OCI-LY1 (cell line): ENCODE results near the gene SLC27A2.

Source experiments
- H2AFZ ChIP-seq: fragments of 200-600 bp; sonication (generic), shearing (Covaris generic); 2 replicates; pipeline ENCODE4 v1.6.0; 2014; ENCODE audit warnings: antibody characterized with exemption, mild to moderate bottlenecking, low read length
- H3F3A ChIP-seq: fragments of 200-600 bp; sonication (generic), shearing (Covaris generic); 2 replicates; pipeline ENCODE4 v1.6.0; 2014; ENCODE audit warnings: mild to moderate bottlenecking, antibody characterized with exemption, low read length, moderate library complexity; ENCODE audit not compliant: insufficient read depth
- H3K27ac ChIP-seq: fragments of 200-600 bp; sonication (generic); 2 replicates; pipeline ENCODE4 v1.5.1; 2014; ENCODE audit warnings: low read length, mixed run types, mild to moderate bottlenecking, low read depth; ENCODE audit not compliant: poor library complexity, severe bottlenecking
- H3K27me3 ChIP-seq: fragments of 200-600 bp; sonication (generic); 2 replicates; pipeline ENCODE4 v1.6.0; 2014; ENCODE audit warnings: antibody characterized with exemption, mild to moderate bottlenecking, low read length, moderate library complexity; ENCODE audit not compliant: insufficient read depth
- H3K36me3 ChIP-seq: fragments of 200-600 bp; sonication (generic); 2 replicates; pipeline ENCODE4 v1.6.1; 2014; ENCODE audit warnings: mild to moderate bottlenecking, antibody characterized with exemption, low read length, moderate library complexity, mixed read lengths; ENCODE audit not compliant: insufficient read depth
- H3K4me1 ChIP-seq: fragments of 200-600 bp; sonication (generic); 2 replicates; pipeline ENCODE4 v1.5.1; 2014; ENCODE audit warnings: mild to moderate bottlenecking, low read length, moderate library complexity; ENCODE audit not compliant: insufficient read depth, severe bottlenecking
- H3K4me2 ChIP-seq: fragments of 200-600 bp; sonication (generic), shearing (Covaris generic); 2 replicates; pipeline ENCODE4 v1.6.1; 2014; ENCODE audit warnings: low read length
- H3K4me3 ChIP-seq: fragments of 200-600 bp; sonication (generic); 2 replicates; pipeline ENCODE4 v1.5.1; 2014; ENCODE audit warnings: low read length, low read depth, mild to moderate bottlenecking, mixed read lengths; ENCODE audit not compliant: poor library complexity, severe bottlenecking
- H3K79me2 ChIP-seq: fragments of 200-600 bp; shearing (Covaris generic); 2 replicates; pipeline ENCODE4 v1.6.1; 2016; ENCODE audit warnings: mixed run types, low read length, mixed read lengths; ENCODE audit not compliant: insufficient read depth
- H3K9ac ChIP-seq: fragments of 200-600 bp; sonication (generic), shearing (Covaris generic); 2 replicates; pipeline ENCODE4 v1.6.1; 2014; ENCODE audit warnings: mild to moderate bottlenecking, low read length, mixed read lengths
- H3K9me2 ChIP-seq: fragments of 200-600 bp; sonication (generic), shearing (Covaris generic); 2 replicates; pipeline ENCODE4 v1.6.1; 2014; ENCODE audit warnings: low read depth, mild to moderate bottlenecking, low read length, mixed read lengths
- H3K9me3 ChIP-seq: fragments of 200-600 bp; shearing (Covaris generic); 2 replicates; pipeline ENCODE4 v1.6.1; 2014; ENCODE audit warnings: low read length, mixed read lengths
- H4K20me1 ChIP-seq: fragments of 200-600 bp; sonication (generic), shearing (Covaris generic); 2 replicates; pipeline ENCODE4 v1.6.0; 2016; ENCODE audit warnings: mild to moderate bottlenecking, low read length; ENCODE audit not compliant: insufficient read depth
- CTCF ChIP-seq: fragments of 200-600 bp; sonication (generic), shearing (Covaris generic); IDR thresholded peaks from 2 replicates; pipeline ENCODE4 v1.5.1; 2017; ENCODE audit warnings: mild to moderate bottlenecking, antibody characterized with exemption, low read length, moderate library complexity, mixed read lengths
- EZH2 ChIP-seq: fragments of 200-600 bp; sonication (generic), shearing (Covaris generic); IDR thresholded peaks from 2 replicates; pipeline ENCODE4 v1.8.0; 2017; ENCODE audit warnings: borderline replicate concordance, mixed run types, mild to moderate bottlenecking, antibody characterized with exemption, low read length, moderate library complexity, mixed read lengths

SLC27A2 gene

GRCh38 chr15:50256188-50257041, 74.4 kb downstream of the SLC27A2 start:
- no peaks in the 10 kb centered on the region for H3K36me3 ChIP-seq
- TF ChIP-seq CTCF (no peak), EZH2 (no peak)
- H3K27me3 ChIP-seq: no peaks in the 10 kb centered on the region
- no peak overlapping the region for H3K4me2 ChIP-seq
- no peak overlapping the region for H2AFZ ChIP-seq
- no peak overlapping the region for H3K4me3 ChIP-seq
- H3K9me3 ChIP-seq: no peaks in the 10 kb centered on the region
- H3K27ac ChIP-seq: no peak overlapping the region
- H3K4me1 ChIP-seq: no peaks in the 10 kb centered on the region
- H3K9me2 ChIP-seq: no peaks in the 10 kb centered on the region
- no peaks in the 10 kb centered on the region for H3F3A ChIP-seq
- H3K79me2 ChIP-seq: no peaks in the 10 kb centered on the region
- no peaks in the 10 kb centered on the region for H4K20me1 ChIP-seq
- H3K9ac ChIP-seq: no peak overlapping the region

GRCh38 chr15:50257332-50257731, 75.3 kb downstream of the SLC27A2 start:
- Histone ChIP-seq H4K20me1 (no peaks in the 10 kb centered on the region), H3K4me2 (no peak overlapping the region), H2AFZ (no peak overlapping the region), H3K79me2 (no peaks in the 10 kb centered on the region), H3K9ac (no peak overlapping the region), H3K36me3 (no peaks in the 10 kb centered on the region), H3K9me2 (no peaks in the 10 kb centered on the region), H3K4me1 (no peaks in the 10 kb centered on the region), H3K27me3 (no peaks in the 10 kb centered on the region), H3F3A (no peaks in the 10 kb centered on the region), H3K4me3 (no peak overlapping the region), H3K27ac (no peak overlapping the region), H3K9me3 (no peaks in the 10 kb centered on the region)
- TF ChIP-seq EZH2 (no peak), CTCF (no peak)

GRCh38 chr15:50257924-50258323, 75.9 kb downstream of the SLC27A2 start:
- H3F3A ChIP-seq: no peaks in the 10 kb centered on the region
- H3K27me3 ChIP-seq: 0 out of 2 replicates have a peak, but pooled peaks cover 3% of the 10 kb centered on the region
- H3K4me1 ChIP-seq: no peaks in the 10 kb centered on the region
- no peaks in the 10 kb centered on the region for H3K9me2 ChIP-seq
- no peaks in the 10 kb centered on the region for H3K9me3 ChIP-seq
- H4K20me1 ChIP-seq: no peaks in the 10 kb centered on the region
- H3K79me2 ChIP-seq: no peaks in the 10 kb centered on the region
- no peak overlapping the region for H3K9ac ChIP-seq
- H3K27ac ChIP-seq: no peak overlapping the region
- no peak for TF ChIP-seq CTCF
- no peak for TF ChIP-seq EZH2
- H2AFZ ChIP-seq: no peak overlapping the region
- H3K4me2 ChIP-seq: no peak overlapping the region
- no peaks in the 10 kb centered on the region for H3K36me3 ChIP-seq
- H3K4me3 ChIP-seq: no peak overlapping the region
